Activated T-helper 9 cell treated with anti-CD3 and anti-CD28 coated beads, Interleukin-2, amount 50 U/mL, for 16 hours (primary cell): Measurements from ENCODE around the gene ATG13.
"Not testable (repeated sequence)": the region's sequence is repeated elsewhere in the genome, so short reads cannot be mapped to it uniquely, and the experiment has no call there.

Source experiments
- DNase-seq: peaks from one replicate; pipeline ENCODE4 v3.0.0-alpha.2; 2020; ENCODE audit warnings: low read depth

Gene ATG13

GRCh38 chr11:46643986-46644385 is 26.6 kb downstream of the ATG13 start:
- no peak for DNase-seq

GRCh38 chr11:46649180-46649738 is 31.9 kb downstream of the ATG13 start:
- no peak for DNase-seq

GRCh38 chr11:46655631-46656030 is 38.3 kb downstream of the ATG13 start:
- DNase-seq, result no peak

- no peak for DNase-seq
Measured at GRCh38 chr11:46657186-46657585, 39.8 kb downstream of the ATG13 start.

GRCh38 chr11:46658259-46658658 is 40.9 kb downstream of the ATG13 start:
- no peak for DNase-seq

- no peak for DNase-seq
Measured at GRCh38 chr11:46659908-46660307, 42.6 kb downstream of the ATG13 start.

- no peak for DNase-seq
Measured at GRCh38 chr11:46661836-46662235, 44.5 kb downstream of the ATG13 start.

- DNase-seq, result no peak
Measured at GRCh38 chr11:46662366-46662765, 45.0 kb downstream of the ATG13 start.

GRCh38 chr11:46663277-46663940 is 46.1 kb downstream of the ATG13 start:
- no peak for DNase-seq

- no peak for DNase-seq
Measured at GRCh38 chr11:46664612-46665011, 47.3 kb downstream of the ATG13 start.

- no peak for DNase-seq
Measured at GRCh38 chr11:46665356-46665755, 48.0 kb downstream of the ATG13 start.

- no peak for DNase-seq
Measured at GRCh38 chr11:46666516-46666915, 49.2 kb downstream of the ATG13 start.

- no peak for DNase-seq
Measured at GRCh38 chr11:46667043-46667481, 49.7 kb downstream of the ATG13 start.

GRCh38 chr11:46668480-46669085 is 51.2 kb downstream of the ATG13 start:
- DNase-seq, result no peak

- no peak for DNase-seq
Measured at GRCh38 chr11:46669711-46670139, 52.4 kb downstream of the ATG13 start.

GRCh38 chr11:46670521-46670920 is 53.2 kb downstream of the ATG13 start:
- not testable (repeated sequence) for DNase-seq

- no peak for DNase-seq
Measured at GRCh38 chr11:46671958-46672315, 54.6 kb downstream of the ATG13 start.

- no peak for DNase-seq
Measured at GRCh38 chr11:46672381-46672839, 55.1 kb downstream of the ATG13 start.

GRCh38 chr11:46673713-46674462 is 56.5 kb downstream of the ATG13 start:
- DNase-seq, result no peak

- DNase-seq, result no peak
Measured at GRCh38 chr11:46674463-46675287, 57.3 kb downstream of the ATG13 start.

- no peak for DNase-seq
Measured at GRCh38 chr11:46675288-46675851, 58.0 kb downstream of the ATG13 start.

- DNase-seq, result no peak
Measured at GRCh38 chr11:46675949-46676348, 58.6 kb downstream of the ATG13 start.
